HG03103 (cell line): ENCODE results near the gene PRPS1.
A peak's percentile ranks its signal among the peaks of the same experiment; 100 is the strongest.
"Not testable (repeated sequence)": the region's sequence is repeated elsewhere in the genome, so short reads cannot be mapped to it uniquely, and the experiment has no call there.

ENCODE experiments used
- ATAC-seq: cut with Tn5 transposase; IDR thresholded peaks from one replicate; pipeline ENCODE4 v1.9.1; 2021; ENCODE audit warnings: low read depth; ENCODE audit not compliant: unreplicated experiment

The PRPS1 gene

DNA sequence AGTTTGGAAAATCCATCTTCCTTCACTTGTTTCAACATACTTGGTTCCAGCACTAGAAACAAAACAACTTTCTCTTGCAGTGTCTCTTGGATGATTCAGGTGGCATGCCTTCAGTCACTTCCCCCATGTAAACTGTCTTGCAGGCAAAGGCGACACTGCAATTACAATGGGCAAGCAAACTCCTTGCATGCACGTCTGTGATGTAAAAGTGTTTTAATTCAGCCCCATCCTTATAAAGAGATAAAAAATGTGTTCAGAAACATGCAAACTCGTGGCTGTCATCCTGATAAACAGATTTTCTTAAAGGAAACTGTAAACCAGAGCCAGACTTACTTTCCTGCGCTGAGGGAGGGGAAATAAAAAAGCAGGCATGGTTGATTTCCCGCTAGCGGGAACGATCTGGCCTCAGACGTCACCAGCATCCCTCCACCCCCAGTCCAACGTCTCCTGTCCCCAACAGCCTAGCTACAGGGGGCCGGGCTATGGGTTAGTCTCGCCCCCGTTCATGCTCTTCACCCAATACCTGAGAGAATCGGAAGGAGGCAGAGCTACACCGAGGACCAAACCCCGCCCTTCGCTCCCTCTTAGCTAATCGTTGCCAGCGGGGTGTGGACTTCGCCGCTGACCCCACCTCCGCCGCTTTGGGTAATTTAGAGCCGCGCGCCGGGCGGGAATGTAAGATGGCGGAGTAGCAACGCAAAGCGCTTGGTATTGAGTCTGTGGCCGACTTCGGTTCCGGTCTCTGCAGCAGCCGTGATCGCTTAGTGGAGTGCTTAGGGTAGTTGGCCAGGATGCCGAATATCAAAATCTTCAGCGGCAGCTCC, at the start of gene PRPS1:
TSS of gene PRPS1 (plus strand) at position 673 of the 824 bp plus-strand sequence. CDS start at position 792, 119 bp downstream.
- ATAC-seq = peak; percentile 99

DNA sequence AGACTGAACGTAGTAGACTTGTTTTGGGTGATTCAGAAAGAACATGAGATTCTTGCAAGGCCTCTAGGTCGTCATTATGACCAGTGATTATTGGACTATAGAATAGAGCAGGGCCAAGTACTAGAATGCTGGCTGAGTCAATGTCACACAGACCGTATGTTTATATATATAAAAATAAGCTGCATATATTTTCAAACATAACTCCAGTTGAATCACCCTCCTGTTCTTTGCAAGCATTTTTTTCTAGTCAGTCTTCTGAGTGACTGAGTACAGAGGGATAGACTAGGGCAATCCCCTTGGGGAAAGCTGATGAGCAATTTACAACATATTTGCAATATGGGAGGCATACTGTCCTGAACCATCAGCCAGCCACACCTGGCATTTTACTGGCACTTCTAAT, 48.4 kb upstream of the PRPS1 start:
- ATAC-seq = no peak

DNA sequence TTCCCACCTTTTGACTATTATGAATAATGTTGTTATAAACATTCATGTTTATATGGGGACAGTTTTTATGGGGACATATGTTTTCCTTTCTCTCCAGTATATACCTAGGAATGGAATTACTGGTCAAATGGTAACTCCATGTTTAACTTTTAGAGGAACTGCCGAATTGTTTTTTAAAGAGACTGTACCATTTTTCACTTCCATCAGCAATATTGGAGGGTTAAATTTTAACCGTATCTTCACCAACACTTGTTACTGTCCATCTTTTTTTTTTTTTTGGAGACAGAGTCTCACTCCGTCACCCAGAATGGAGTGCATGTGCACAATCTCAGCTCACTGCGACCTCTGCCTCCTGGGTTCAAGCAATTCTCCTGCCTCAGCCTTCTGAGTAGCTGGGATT, 46.4 kb upstream of the PRPS1 start:
- no peak for ATAC-seq

DNA sequence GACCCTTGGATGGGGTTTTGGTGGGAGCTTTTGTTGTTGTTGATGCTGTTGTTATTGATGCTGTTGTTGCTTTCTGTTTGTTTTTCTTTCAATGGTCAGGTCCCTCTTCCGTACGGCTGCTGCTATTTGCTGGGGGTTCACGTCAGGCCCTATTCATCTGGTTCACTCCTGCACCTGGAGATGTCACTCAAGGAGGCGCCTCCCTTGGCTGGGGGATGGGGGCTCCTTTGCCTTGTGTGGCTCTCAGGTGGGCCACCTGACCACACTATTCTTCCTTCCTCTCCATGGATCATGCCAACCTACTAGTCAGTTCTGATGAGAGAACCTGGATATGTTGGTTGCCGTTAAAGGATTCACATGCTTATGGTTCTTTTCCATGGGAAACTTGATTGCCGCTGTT, 39.1 kb upstream of the PRPS1 start:
- no peak for ATAC-seq

DNA sequence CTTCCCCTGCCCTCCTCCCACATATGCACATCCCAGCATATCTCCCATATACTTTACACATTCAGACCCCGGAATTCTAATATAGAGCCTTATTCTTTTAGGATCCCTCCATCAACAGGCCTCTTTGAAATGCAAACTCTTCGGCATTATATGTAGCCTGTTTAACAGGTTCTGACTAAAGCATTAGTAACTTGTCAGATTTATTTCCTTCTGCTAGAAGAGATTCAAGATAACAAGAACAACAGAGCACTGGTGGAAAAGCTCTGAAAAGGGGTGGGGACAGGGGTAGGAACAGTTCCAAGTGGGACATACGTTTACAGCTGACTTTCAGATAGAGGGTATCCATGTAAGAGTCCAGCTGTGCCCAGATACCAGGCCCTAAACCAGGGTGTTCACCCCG, 31.7 kb upstream of the PRPS1 start:
- no peak for ATAC-seq

DNA sequence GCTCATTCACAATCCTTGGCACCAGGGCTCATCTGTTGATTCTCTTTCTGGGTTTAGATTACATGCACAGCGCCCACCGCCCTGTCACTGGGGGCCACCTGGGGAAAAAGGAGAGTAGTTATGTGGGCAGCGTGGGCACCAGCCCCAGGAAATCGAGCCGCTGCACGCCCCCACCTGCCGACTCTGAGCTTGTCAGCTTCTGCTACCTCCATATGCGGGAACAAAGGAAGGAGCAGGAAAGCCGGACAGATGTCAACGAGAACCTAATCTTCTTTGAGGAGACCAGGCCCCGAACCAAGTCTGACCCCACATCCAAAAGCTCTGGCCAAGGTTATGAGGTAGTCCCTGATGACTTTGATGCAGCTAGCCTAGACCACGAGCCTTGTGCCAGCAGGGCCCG, 31.0 kb upstream of the PRPS1 start:
- ATAC-seq = no peak

DNA sequence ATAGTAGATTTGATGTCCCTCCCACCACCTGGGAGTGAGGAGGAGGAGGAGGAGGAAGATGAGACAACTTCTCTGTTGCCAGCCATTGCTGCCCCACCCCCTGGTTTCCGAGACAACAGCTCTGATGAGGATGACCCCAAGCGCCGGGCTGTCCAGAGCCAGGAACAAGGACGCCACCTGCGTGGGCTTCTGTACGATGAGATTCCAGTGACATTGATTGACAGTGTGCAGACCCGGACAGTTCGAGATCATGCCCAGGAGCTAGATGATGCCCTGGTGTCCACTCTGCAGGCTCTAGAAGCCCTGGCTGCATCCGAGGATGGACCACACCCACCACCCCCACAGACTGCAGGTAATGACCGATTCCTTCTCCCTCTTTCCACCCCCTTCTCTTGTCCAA, 30.5 kb upstream of the PRPS1 start:
- ATAC-seq = no peak

DNA sequence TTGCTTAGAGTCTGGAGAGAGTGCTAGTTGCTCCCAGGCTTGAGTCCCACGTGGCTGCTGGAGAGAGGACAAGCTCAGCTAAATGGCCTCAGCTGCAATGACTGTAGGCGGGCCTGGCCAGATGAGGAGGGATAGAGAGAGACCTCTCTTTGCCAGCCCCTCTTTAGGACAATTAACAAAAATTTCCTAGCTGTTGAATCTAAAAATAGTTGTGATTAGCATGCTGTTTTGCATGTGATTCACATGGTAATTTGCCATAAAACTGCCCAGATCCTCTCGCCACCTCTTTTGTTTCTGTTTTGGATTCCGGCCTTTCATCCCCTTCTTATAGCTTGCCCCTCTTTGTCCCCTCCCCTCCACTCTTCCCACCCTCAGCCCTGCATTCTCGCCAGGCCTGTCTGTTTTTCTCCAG, 28.9 kb upstream of the PRPS1 start:
- ATAC-seq = no peak

DNA sequence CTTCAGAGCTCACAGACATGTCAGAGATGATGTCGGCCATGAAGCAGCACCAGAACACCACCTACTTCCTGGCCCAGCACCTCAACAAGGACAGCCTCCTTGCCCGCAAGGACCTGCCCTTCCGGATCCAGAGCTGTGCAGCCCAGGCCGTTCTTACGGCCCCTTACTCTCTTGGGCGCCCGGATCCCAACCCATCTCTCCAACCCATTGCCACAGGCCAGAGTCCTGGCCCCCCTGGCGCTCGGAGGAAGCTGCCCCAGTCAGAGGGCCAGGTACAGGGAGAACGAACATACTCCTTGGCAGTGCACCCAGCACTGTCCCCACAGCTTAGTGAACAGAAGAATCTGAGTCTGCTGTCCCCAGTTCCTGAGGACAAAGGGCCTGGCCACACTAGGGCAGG, 27.9 kb upstream of the PRPS1 start:
- no peak for ATAC-seq

DNA sequence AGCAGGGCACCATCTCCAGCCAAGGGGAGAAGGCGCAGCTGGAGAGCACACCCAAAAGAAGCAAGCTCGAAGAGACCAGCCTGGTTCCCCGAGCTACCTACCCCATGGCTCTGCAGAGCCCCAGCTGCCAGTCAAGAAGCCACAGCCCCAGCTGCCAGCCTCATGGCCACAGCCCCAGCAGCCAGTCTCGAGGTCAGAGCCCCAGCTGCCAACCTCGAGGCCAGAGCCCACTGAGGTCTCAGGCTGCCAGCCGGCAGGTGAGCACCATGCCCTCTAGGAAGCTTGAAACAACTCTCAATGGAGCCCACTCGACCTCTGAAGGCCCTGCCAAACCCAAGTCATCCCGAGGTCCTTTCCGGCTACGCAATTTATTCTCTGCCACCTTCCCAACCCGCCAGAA, 27.0 kb upstream of the PRPS1 start:
- ATAC-seq = no peak

DNA sequence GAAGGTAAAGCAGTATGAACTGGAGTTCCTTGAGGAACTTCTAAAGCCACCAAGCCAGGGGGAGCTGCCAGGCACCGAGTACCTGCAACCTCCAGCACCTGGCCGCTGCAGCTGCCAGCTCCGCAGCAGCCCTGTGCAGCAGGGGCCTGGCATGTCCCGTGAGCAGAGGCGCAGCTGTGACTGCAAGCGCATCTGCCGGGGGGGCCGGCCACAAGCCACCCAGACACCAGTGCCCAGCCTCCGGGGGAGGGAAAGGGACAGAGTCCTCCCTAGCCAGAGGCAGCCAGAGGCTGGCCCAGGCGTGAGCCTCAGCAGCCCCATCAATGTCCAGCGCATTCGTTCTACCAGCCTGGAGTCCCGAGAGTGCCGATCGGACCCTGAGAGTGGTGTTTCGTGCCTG, 26.6 kb upstream of the PRPS1 start:
- no peak for ATAC-seq

DNA sequence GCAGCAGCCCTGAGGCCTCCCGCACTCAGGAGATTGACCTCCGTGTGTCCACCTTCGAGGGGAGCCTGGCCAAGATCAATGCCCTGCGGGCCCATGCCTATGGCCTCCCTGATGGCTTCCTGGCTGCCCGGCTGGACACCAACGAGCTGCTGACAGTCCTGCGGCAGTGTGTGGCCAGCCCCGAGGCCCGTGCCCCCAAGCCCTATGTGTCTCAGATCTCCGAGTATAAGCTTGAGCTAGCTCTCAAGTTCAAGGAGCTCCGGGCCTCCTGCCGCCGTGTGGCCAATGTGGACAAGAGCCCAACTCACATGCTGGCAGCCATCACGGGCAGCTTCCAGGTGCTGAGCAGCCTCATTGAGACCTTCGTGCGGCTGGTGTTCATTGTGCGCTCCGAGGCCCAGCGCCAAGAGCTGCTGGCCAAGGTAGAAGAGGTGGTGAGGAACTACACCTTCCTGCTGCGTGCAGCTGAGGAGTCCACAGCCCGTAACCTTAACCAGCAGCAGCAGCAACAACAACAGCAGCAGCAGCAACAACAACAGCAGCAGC, 25.5 kb upstream of the PRPS1 start:
- ATAC-seq = no peak

DNA sequence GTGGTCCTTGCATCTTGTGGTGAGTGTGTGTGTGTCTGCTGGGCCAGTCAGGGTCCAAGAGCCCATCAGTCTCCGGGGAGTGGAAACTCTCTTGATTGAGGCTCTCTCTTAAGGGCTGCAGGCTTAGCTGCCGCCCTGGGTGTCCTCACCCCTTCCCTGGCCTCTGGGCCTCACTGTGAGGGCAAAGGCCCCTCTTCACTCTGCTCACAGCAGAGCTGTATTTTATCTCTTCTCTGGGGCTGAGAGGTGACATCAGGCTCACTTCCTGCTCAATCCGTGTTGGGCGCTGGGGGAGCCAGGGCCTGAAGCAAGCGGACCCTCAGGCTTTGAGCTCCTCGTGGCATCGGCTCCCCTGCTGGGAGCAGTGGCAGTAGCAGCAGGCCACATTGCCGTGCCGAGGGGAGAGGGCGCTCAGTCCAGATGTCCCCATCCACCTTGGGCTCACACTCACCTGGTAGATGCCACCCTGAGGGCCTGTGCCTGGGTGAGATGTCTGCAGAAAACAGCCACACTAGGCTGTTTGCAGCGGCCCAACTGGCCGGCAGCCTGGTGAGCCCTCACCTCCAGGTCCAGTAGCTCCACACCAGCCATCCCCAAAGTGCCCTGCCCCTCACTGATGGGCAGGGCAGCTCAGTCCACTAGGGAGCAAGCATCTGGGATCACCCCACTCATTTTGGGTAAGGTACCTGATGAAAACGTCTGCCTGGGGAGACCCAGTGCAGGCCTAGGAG, 24.7 kb upstream of the PRPS1 start:
- ATAC-seq = no peak

DNA sequence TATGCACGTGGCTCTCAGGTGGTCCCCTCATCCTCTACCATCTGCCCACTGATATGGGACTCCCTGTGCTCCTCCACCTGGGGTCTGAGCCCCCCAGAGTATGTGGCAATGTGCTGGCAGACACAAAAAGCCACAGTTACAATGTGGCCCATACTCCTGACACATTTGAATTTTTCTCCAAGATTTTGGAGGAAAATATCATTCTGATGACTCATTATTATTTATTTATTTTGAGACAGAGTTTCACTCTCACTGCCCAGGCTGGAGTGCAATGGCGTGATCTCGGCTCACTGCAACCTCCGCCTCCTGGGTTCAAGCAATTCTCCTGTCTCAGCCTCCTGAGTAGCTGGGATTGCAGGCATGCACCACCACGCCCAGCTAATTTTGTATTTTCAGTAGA, 19.2 kb upstream of the PRPS1 start:
- not testable (repeated sequence) for ATAC-seq

DNA sequence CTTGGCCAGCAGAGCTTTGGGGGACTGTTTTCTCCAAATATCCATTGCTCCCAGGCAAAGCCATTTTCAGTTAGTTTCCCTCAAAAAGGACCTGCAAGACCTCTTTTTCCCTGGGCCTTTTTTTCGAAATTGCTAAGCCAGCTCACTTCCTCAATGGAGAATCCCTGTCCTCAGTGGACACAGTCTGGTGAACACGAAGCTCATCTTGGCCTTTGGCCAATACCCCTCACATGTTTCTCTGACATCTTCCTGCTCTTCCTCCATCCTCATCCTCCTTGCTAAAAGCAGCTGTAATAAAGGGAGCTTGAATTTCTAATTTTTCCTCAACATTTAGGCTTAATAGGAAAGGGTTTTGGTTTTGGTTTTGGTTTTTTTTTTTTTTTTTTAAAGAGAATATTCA, 17.6 kb upstream of the PRPS1 start:
- ATAC-seq = no peak

DNA sequence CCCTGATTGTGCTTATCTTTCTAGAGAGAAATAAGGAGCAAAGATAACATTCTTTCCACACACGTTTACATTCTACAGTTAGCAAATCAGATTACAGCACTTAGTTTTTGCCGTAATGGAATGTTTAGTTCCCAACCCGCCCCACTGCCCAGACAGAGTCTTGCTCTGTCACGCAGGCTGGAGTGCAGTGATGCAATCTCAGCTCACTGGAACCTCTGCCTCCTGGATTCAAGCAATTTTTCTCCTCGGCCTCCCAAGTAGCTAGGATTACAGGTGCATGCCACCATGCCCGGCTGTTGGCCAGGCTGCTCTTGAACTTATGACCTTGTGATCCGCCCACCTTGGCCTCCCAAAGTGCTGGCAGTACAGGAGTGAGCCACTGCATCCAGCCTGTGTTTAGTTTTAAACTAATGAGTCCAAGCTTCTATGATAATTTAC, 8.4 kb upstream of the PRPS1 start:
- no peak for ATAC-seq

DNA sequence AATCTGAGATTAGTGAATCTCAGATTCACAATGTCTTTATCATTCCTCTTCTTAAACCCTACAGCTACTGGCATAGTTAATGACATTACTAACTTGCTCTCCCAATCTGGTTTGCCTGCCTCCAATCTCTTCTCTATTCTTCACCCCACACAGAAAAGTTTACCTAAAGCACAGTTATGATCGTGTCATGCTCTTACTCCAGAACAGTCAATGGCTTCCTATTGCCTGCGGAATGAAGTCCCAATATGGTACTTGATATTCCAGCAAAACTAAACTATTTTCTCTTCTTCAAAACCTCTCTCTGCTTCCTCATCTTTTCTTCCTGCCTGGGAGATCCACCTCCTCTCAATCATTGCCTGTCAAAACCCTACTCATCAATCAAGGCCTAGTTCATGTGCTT, 3.4 kb upstream of the PRPS1 start:
- no peak for ATAC-seq

DNA sequence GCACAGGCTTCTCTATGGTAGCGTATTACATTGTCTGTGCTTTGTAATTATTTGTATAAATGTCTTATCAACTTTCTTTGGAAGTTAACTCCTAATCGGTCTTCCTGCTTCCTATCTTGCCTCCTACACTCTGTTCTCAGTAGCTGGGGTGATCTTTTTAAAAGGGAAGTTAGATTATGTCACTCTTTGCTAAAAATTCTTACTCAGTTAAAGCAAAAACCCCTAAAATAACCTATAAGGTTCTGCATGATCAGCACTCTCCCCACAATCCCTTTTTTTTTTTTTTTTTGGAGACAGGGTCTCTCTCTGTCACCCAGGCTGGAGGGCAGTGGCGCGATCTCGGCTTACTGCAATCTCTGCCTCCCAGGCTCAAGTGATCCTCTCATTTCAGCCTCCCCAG, 2.6 kb upstream of the PRPS1 start:
- ATAC-seq = no peak

DNA sequence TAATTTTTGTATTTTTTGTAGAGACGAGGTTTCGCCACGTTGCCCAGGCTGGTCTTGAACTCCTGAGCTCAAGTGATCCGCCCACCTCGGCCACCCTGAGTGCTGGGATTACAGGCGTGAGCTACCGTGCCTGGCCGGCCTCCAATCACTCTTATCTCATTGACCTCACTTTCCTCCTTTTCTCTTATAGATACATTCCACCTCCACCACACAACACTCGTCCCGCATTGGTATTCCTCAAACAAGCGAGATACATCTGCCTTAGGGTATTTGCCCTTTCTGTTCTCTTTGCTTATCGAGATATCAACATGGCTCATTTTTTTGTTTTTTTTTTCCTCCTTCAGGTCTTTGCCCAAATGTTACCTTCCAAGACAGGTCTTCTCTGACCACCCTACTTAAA, 1.8 kb upstream of the PRPS1 start:
- no peak for ATAC-seq

DNA sequence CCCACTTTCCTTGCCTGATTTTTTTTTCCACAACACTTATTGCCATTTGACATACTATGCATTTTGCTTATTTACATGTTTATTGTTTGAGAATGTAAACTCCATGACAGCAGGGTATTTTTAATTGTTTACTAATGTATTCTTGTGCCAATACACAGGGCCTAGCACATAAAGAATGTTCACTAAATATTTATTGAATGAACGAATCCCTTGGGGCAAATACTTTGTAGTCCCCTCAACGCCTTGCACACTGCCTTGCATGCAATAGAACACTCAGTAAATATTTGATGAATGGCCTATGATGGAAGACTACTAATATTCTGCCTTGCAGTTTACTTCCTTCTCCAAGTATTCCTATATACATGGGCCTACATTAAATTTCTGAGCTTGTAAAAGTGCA, 1.4 kb upstream of the PRPS1 start:
- ATAC-seq = no peak

DNA sequence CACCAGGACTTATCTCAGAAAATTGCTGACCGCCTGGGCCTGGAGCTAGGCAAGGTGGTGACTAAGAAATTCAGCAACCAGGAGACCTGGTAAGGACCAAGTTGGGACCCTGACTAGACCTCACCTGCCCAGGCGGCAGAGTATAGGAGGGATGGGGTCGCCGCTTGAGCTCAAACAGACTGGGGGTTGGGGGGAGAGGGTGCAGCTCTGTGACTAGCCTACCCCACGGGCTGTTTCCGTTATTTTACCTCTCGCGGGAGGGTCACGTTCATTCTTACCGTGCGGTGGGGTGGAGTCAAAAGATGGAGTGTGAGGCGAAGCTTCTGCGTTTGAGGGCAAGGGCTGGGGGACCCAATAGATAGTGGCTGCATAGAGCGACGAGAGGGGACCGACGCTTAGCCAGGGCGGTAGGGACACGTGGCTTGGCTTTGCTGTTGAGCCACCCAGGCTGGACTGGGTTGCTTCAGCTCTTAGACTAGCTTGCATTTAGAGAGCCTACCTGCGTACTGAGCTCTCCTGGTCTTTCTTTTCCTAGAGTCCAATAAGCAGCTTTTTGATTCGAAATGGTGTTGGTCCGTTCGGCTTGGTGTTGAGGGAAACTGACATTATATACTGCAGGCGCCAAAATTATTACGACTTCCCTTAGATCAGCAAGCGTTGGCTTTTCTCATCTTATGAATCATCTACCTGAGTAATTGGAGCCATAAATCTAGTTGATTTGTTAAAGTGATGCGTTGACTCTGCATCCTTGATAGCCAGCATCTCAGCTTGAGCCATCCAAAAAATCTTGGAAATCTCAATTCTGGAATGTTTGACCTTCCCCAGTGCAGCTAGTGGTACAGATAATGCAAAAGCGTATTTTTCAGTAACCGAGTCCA, 591 bp downstream of the PRPS1 start:
- peak; percentile 39 for ATAC-seq
